GM10248 (cell line): ENCODE measurements around the gene CTTN.

ENCODE experiments used
- CTCF ChIA-PET: fragments of 300-600 bp; sonication (Branson Sonifier 250); formaldehyde crosslinking; extraction: SDS; loops from one replicate; lab custom pipeline; 2021; ENCODE audit warnings: antibody characterized with exemption; lab: Yijun Ruan, JAX
- POLR2A ChIA-PET: fragments of 350-650 bp; sonication (Branson Sonifier 250); formaldehyde crosslinking; extraction: SDS; loops from one replicate; lab custom pipeline; 2020; ENCODE audit warnings: antibody characterized with exemption; lab: Yijun Ruan, JAX
- DNase-seq: peaks from one replicate; pipeline ENCODE4 v3.0.0; 2012; ENCODE audit errors: extremely low spot score
- CTCF ChIP-seq: IDR thresholded peaks from 2 replicates; pipeline ENCODE4 v1.5.1; 2012; ENCODE audit warnings: mild to moderate bottlenecking, low read depth; ENCODE audit errors: extremely low read depth, missing control alignments, control extremely low read depth

CTTN gene

GRCh38 chr11:70353900-70354568 is 44.3 kb upstream of the CTTN start:
- ChIA-PET POLR2A (no interaction called here), CTCF (interaction anchor here (2.5 to 3.2 kb wide), 2 partner anchors 12 to 16 kb away, joined by 5 to 16 read pairs; no protein-coding TSS in a partner anchor)
- DNase-seq: no peak
- TF ChIP-seq CTCF: no peak

- DNase-seq: no peak
- ChIA-PET POLR2A (no interaction called here), CTCF (interaction anchor here (2.5 to 3.2 kb wide), 2 partner anchors 11 to 16 kb away, joined by 5 to 16 read pairs; no protein-coding TSS in a partner anchor)
- TF ChIP-seq CTCF: no peak
These were observed 43.7 kb upstream of the CTTN start for GRCh38 chr11:70354629-70355028.

- DNase-seq: no peak
- CTCF ChIA-PET: no interaction called here
- TF ChIP-seq CTCF: no peak
- POLR2A ChIA-PET: no interaction called here
These were observed 39.6 kb upstream of the CTTN start for GRCh38 chr11:70358753-70359152.

GRCh38 chr11:70359451-70360205 is 38.7 kb upstream of the CTTN start:
- ChIA-PET CTCF (interaction anchor here (1.8 kb wide), 1 partner anchor 28 kb away, joined by 5 read pairs; no protein-coding TSS in a partner anchor), POLR2A (no interaction called here)
- TF ChIP-seq CTCF: no peak
- DNase-seq: no peak

GRCh38 chr11:70360211-70360610 is 38.1 kb upstream of the CTTN start:
- CTCF ChIA-PET: interaction anchor here (1.8 kb wide), 1 partner anchor 28 kb away, joined by 5 read pairs; no protein-coding TSS in a partner anchor
- POLR2A ChIA-PET: no interaction called here
- no peak for TF ChIP-seq CTCF
- no peak for DNase-seq

- ChIA-PET POLR2A (no interaction called here), CTCF (interaction anchor here (0.9 to 3.5 kb wide), 3 partner anchors 9 to 36 kb away, joined by 3 to 16 read pairs (median 4); no protein-coding TSS in a partner anchor)
- DNase-seq: no peak
- no peak for TF ChIP-seq CTCF
These were observed 34.2 kb upstream of the CTTN start for GRCh38 chr11:70364178-70364577.
